Activated CD4-positive, alpha-beta T cell treated with anti-CD3 and anti-CD28 coated beads, Interleukin-2, amount 10 ng/mL, durations not matched to agents 24 days and 14 days (primary cell): ENCODE results near the gene RAB29. TPM values are rescaled to one million over a fixed set of nuclear protein-coding genes. Genes with fewer than 3 reads are reported as not detected.

Source experiments
- DNase-seq: peaks from one replicate; pipeline ENCODE4 v3.0.0; 2022
- H3K27ac Mint-ChIP-seq: one replicate; pipeline ENCODE4 v1.8.0; 2022; ENCODE audit warnings: mild to moderate bottlenecking, mixed read lengths
- H3K27me3 Mint-ChIP-seq: one replicate; pipeline ENCODE4 v1.8.0; 2022; ENCODE audit warnings: mixed read lengths
- H3K36me3 Mint-ChIP-seq: one replicate; pipeline ENCODE4 v1.8.0; 2022; ENCODE audit warnings: low read depth, mild to moderate bottlenecking, mixed read lengths
- H3K4me1 Mint-ChIP-seq: one replicate; pipeline ENCODE4 v1.8.0; 2021; ENCODE audit warnings: mixed read lengths
- H3K4me3 Mint-ChIP-seq: one replicate; pipeline ENCODE4 v1.8.0; 2022; ENCODE audit warnings: mild to moderate bottlenecking, moderate library complexity, mixed read lengths
- H3K9me3 Mint-ChIP-seq: one replicate; pipeline ENCODE4 v1.8.0; 2021; ENCODE audit warnings: mixed read lengths
- intact Hi-C: fragments of 100-400 bp; cut with micrococcal nuclease; formaldehyde crosslinking; loops from one replicate; pipeline ENCODE4 v1.15.1; 2023
- total RNA-seq: library from RNA; stranded (reverse); gene quantifications from 2 replicates; pipeline ENCODE4 v1.2.3, GENCODE V29; 2022

Gene RAB29
- total RNA-seq, 1 donor from 2014 or later = 29.1 TPM

DNA sequence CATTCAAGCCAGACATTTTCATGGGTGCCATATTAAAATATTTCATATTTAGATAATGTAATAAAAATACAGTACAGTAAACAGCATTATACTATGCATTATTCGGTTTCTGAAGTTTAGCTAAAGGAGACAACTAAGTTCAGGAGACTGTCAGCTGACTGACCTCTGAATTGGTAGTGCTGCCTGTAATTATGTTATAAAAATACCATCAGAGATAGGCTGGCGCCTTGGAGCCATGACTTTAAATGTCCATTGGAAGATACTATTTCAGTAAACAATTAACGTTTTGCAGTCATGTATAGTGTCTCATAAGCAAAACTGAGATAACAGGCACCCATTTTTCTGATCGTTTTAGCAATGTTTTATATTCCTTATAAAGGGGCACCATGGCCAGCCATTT is 11.3 kb upstream of the RAB29 start:
- Mint-ChIP-seq H3K27ac (no peak overlapping the region), H3K4me3 (no peak overlapping the region), H3K27me3 (no peaks in the 10 kb centered on the region), H3K4me1 (peaks cover 11% of the 10 kb centered on the region), H3K9me3 (no peaks in the 10 kb centered on the region), H3K36me3 (peaks cover 10% of the 10 kb centered on the region)
- intact Hi-C loops = no loop called here
- no peak for DNase-seq

GRCh38 chr1:205785446-205785845 is 10.2 kb upstream of the RAB29 start:
- no peaks in the 10 kb centered on the region for H3K27me3 Mint-ChIP-seq
- H3K4me1 Mint-ChIP-seq = peaks cover 11% of the 10 kb centered on the region
- peaks cover 6% of the 10 kb centered on the region for H3K36me3 Mint-ChIP-seq
- no peak overlapping the region for H3K4me3 Mint-ChIP-seq
- DNase-seq = no peak
- H3K9me3 Mint-ChIP-seq = no peaks in the 10 kb centered on the region
- no peak overlapping the region for H3K27ac Mint-ChIP-seq
- intact Hi-C loops = no loop called here

DNA sequence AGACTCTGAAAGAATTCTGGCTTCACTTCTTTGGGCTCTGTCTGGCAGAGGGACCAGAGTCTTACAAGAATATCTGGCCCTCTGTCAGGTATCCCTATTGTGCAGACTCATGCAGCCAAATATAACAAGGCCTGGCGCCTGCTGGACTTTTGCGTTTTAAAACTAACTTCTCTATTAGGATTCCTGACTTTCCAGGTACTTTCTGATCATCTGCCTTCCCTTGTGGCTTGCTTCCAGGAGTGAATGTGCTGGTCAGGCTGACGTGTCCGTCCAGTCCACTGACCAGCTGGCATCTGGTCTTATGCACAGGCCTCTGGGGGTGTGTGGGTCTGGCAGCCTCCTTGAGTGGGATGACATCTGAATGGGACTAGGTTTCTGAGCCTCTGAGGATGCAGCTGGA is 8.6 kb upstream of the RAB29 start:
- Mint-ChIP-seq H3K9me3 (no peaks in the 10 kb centered on the region), H3K27me3 (no peaks in the 10 kb centered on the region)
- intact Hi-C loops = no loop called here

GRCh38 chr1:205783433-205783795 is 8.1 kb upstream of the RAB29 start:
- Mint-ChIP-seq H3K27me3 (no peaks in the 10 kb centered on the region), H3K27ac (no peak overlapping the region), H3K9me3 (no peaks in the 10 kb centered on the region), H3K4me1 (peaks cover 11% of the 10 kb centered on the region), H3K36me3 (no peaks in the 10 kb centered on the region), H3K4me3 (no peak overlapping the region)
- DNase-seq = no peak
- intact Hi-C loops = no loop called here

More for the DNA sequence above, 8.6 kb upstream of the RAB29 start:
- no peak overlapping the region for H3K27ac Mint-ChIP-seq
- peaks cover 11% of the 10 kb centered on the region for H3K4me1 Mint-ChIP-seq
- H3K36me3 Mint-ChIP-seq = no peaks in the 10 kb centered on the region
- DNase-seq = no peak
- no peak overlapping the region for H3K4me3 Mint-ChIP-seq

GRCh38 chr1:205782627-205783432 is 7.5 kb upstream of the RAB29 start:
- intact Hi-C loops = no loop called here
- Mint-ChIP-seq H3K36me3 (no peaks in the 10 kb centered on the region), H3K4me1 (peaks cover 13% of the 10 kb centered on the region), H3K27me3 (no peaks in the 10 kb centered on the region), H3K4me3 (no peak overlapping the region), H3K9me3 (no peaks in the 10 kb centered on the region), H3K27ac (peak overlapping the region; percentile 27)
- peak; percentile 74 for DNase-seq

DNA sequence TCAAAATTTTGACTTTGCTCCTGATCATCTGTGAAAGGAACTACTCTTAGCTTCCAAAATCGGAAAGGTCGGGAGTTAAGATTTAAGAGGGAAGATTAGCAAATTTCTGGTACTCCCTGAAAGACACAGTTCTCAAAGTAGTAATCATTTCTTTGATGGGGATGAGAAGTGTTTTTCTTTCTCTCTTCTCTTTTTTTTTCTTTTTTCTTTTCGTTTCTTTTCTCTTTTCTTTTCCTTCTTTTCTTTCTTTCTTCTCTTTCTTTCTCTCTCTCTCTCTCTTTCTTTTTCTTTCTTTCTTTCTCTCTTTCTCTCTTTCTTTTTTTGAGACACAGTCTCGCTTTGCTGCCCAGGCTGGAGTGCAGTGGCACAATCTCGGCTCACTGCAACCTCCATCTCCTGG is 5.1 kb upstream of the RAB29 start:
- H3K36me3 Mint-ChIP-seq = peaks cover under 1% of the 10 kb centered on the region
- H3K4me3 Mint-ChIP-seq = no peak overlapping the region
- DNase-seq = no peak
- intact Hi-C loops = no loop called here
- H3K27ac Mint-ChIP-seq = no peak overlapping the region
- H3K27me3 Mint-ChIP-seq = no peaks in the 10 kb centered on the region
- H3K4me1 Mint-ChIP-seq = peaks cover 24% of the 10 kb centered on the region
- no peaks in the 10 kb centered on the region for H3K9me3 Mint-ChIP-seq

DNA sequence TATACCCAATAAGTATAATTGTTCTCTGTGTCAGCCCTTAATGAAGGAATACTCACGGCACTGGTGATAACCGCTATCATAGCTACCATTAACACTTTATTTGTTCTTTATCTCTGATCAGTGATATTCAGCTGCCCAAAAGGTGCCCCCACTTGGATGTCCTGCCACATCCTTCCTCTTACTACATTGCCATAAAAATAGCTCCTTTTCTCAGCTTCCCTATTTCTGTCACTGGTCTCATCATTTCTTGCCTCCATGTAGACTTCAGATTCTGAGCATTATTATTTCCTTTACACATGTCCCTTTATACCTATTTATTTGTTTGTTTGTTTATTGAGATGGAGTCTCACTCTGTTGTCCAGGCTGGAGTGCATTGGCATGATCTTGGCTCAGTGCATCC is 2.7 kb upstream of the RAB29 start:
- Mint-ChIP-seq H3K27me3 (no peaks in the 10 kb centered on the region), H3K4me1 (peaks cover 38% of the 10 kb centered on the region), H3K36me3 (peaks cover 7% of the 10 kb centered on the region), H3K27ac (no peak overlapping the region), H3K4me3 (no peak overlapping the region), H3K9me3 (no peaks in the 10 kb centered on the region)
- DNase-seq = no peak
- intact Hi-C loops = no loop called here

GRCh38 chr1:205775717-205776056 is 405 bp upstream of the RAB29 start:
- peaks cover 17% of the 10 kb centered on the region for H3K36me3 Mint-ChIP-seq
- H3K27me3 Mint-ChIP-seq = no peaks in the 10 kb centered on the region
- H3K4me1 Mint-ChIP-seq = peaks cover 50% of the 10 kb centered on the region
- no peak for DNase-seq
- H3K9me3 Mint-ChIP-seq = no peaks in the 10 kb centered on the region
- H3K4me3 Mint-ChIP-seq = peak overlapping the region; percentile 96
- intact Hi-C loops = loop anchor here (1.0 to 2.0 kb wide), 3 partner anchors 25 to 57 kb away; partner anchors contain the start of genes NUCKS1 and SLC41A1
- H3K27ac Mint-ChIP-seq = peak overlapping the region; percentile 95

DNA sequence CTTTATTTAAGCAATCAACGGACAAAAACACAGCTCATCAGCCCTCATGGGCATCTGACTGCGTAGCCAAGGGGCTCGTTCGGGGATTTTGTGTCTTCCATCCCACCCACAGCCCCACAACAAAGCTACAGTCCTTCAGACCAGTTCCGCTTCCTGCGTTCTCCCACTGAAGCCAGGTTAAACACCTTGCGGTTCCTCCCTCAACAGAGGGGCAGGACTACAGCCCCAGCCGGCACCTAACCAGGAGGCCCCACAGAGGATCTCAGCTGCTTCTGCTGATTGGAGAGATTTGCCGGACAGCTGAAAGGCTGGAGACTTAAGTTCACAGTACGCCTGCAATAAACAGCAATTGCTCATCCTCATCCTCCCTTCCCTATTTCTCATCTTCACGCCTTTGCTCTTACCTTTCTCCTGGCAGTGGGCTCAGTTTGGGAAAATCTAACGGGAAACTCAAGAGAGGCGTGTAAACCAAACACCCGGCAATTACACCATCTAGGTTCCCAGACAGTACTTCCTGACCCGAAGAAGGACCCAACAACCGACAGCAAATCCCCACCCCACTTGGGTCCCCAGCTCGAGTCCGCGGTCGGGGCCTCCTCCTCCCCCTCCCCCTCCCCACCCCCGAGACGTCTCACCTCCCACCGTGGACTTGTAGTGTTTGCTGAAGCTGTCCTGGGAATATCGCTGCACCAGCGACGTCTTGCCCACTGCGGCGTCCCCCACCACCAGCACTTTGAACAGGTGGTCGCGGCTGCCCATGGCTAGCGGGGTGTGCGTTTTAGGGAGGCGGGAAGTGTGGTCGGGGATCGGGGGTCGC is 876 bp downstream of the RAB29 start:
- Mint-ChIP-seq H3K4me3 (peak overlapping the region; percentile 96), H3K36me3 (peaks cover 29% of the 10 kb centered on the region), H3K4me1 (peaks cover 51% of the 10 kb centered on the region), H3K27me3 (no peaks in the 10 kb centered on the region), H3K27ac (peak overlapping the region; percentile 95), H3K9me3 (no peaks in the 10 kb centered on the region)
- intact Hi-C loops = loop anchor here (1.0 to 5.0 kb wide), 5 partner anchors 24 to 117 kb away; partner anchors contain the start of genes NUCKS1 and SLC41A1
- peak; percentile 82 for DNase-seq

- Mint-ChIP-seq H3K27ac (peak overlapping the region; percentile 76), H3K27me3 (no peaks in the 10 kb centered on the region), H3K36me3 (peaks cover 40% of the 10 kb centered on the region), H3K4me3 (peak overlapping the region; percentile 96), H3K4me1 (peaks cover 49% of the 10 kb centered on the region), H3K9me3 (no peaks in the 10 kb centered on the region)
- peak; percentile 61 for DNase-seq
- intact Hi-C loops = loop anchor here (1.0 to 5.0 kb wide), 3 partner anchors 40 to 141 kb away; no protein-coding TSS in a partner anchor
Observed at GRCh38 chr1:205772607-205773032, 2.7 kb downstream of the RAB29 start.

GRCh38 chr1:205770618-205771017 is 4.7 kb downstream of the RAB29 start:
- Mint-ChIP-seq H3K4me3 (peak overlapping the region; percentile 6), H3K36me3 (peaks cover 51% of the 10 kb centered on the region), H3K27ac (peak overlapping the region; percentile 55), H3K4me1 (peaks cover 44% of the 10 kb centered on the region), H3K27me3 (no peaks in the 10 kb centered on the region), H3K9me3 (no peaks in the 10 kb centered on the region)
- intact Hi-C loops = loop anchor here (5.0 kb wide), 2 partner anchors 38 to 113 kb away; no protein-coding TSS in a partner anchor
- DNase-seq = no peak

- no peak overlapping the region for H3K4me3 Mint-ChIP-seq
- H3K27me3 Mint-ChIP-seq = no peaks in the 10 kb centered on the region
- no peaks in the 10 kb centered on the region for H3K9me3 Mint-ChIP-seq
- no peak overlapping the region for H3K27ac Mint-ChIP-seq
- H3K4me1 Mint-ChIP-seq = peaks cover 39% of the 10 kb centered on the region
- peaks cover 49% of the 10 kb centered on the region for H3K36me3 Mint-ChIP-seq
- no peak for DNase-seq
- intact Hi-C loops = loop anchor here (5.0 kb wide), 2 partner anchors 38 to 113 kb away; no protein-coding TSS in a partner anchor
Observed at GRCh38 chr1:205769641-205770365, 5.5 kb downstream of the RAB29 start.

DNA sequence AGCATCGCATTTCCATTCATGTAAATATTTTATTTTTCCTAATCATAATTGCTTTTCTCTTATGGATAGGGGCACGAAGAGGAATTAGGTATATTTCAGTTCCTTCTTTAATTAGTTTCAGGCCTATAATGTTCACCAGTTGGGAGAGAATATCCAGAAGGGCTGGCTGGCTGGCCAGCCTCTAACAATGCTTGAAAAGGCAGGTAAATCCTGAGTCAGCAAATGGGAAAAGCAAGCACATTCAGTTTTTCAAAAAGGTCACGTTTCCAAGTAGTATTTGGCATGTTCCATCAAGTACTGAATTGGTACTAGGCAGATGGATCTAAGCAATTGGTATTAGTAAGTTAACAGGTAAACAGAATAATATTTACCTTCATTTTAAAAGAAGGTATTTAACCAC is 8.0 kb downstream of the RAB29 start:
- H3K27ac Mint-ChIP-seq = no peak overlapping the region
- H3K36me3 Mint-ChIP-seq = peaks cover 46% of the 10 kb centered on the region
- intact Hi-C loops = no loop called here

More for the DNA sequence above, 8.0 kb downstream of the RAB29 start:
- Mint-ChIP-seq H3K27me3 (no peaks in the 10 kb centered on the region), H3K4me3 (no peak overlapping the region), H3K4me1 (peaks cover 21% of the 10 kb centered on the region), H3K9me3 (no peaks in the 10 kb centered on the region)
- no peak for DNase-seq
